IMR-90 (cell line): ENCODE results near the gene COPS9. TPM values are rescaled to one million over a fixed set of nuclear protein-coding genes. Genes with fewer than 3 reads are reported as not detected.
A peak's percentile ranks its signal among the peaks of the same experiment; 100 is the strongest.

ENCODE experiments used
- ATAC-seq: fragments of 200-7000 bp; cut with Tn5 transposase; 2 replicates; pipeline ENCODE4 v1.9.1; 2020; ENCODE audit warnings: low read depth, mild to moderate bottlenecking, moderate library complexity
- BruUV-seq: library from RNA; stranded (reverse); fragments of 400-500 nt; replicated peaks from 2 replicates; lab custom pipeline; 2021; lab: Mats Ljungman, UMichigan
- CTCF ChIA-PET: fragments of 300-600 bp; formaldehyde crosslinking; extraction: SDS; loops from one replicate; lab custom pipeline; 2021; ENCODE audit warnings: antibody characterized with exemption; lab: Yijun Ruan, JAX
- POLR2A ChIA-PET: fragments of 300-600 bp; sonication (Branson Sonifier 250); formaldehyde crosslinking; loops from one replicate; lab custom pipeline; 2022; ENCODE audit warnings: antibody characterized with exemption; ENCODE audit not compliant: unreplicated experiment; lab: Charles Lee
- DNase-seq: peaks from one replicate; pipeline ENCODE4 v3.0.0; 2013
- H2AFZ ChIP-seq: replicated peaks from 2 replicates; pipeline ENCODE3; 2013; ENCODE audit warnings: low read length, mild to moderate bottlenecking; ENCODE audit not compliant: poor library complexity
- H2AK5ac ChIP-seq: 2 replicates; pipeline ENCODE4 v1.6.1; 2013; ENCODE audit warnings: low read depth, low read length, inconsistent platforms
- H2AK9ac ChIP-seq: replicated peaks from 2 replicates; pipeline ENCODE3; 2013; ENCODE audit warnings: mild to moderate bottlenecking, low read depth, low read length, moderate library complexity; ENCODE audit not compliant: poor library complexity
- H2BK120ac ChIP-seq: 2 replicates; pipeline ENCODE4 v1.6.1; 2013; ENCODE audit warnings: low read depth, low read length, inconsistent platforms
- H2BK15ac ChIP-seq: 3 replicates; pipeline ENCODE4 v1.6.1; 2013; ENCODE audit warnings: low read depth, low read length, inconsistent platforms
- H2BK20ac ChIP-seq: 2 replicates; pipeline ENCODE4 v1.6.1; 2013; ENCODE audit warnings: low read depth, mild to moderate bottlenecking, inconsistent platforms, low read length, moderate library complexity
- H2BK5ac ChIP-seq: 2 replicates; pipeline ENCODE4 v1.6.1; 2013; ENCODE audit warnings: mild to moderate bottlenecking, low read depth, low read length, inconsistent platforms; ENCODE audit not compliant: poor library complexity, severe bottlenecking
- H3K14ac ChIP-seq: replicated peaks from 2 replicates; pipeline ENCODE4 v1.6.1; 2013; ENCODE audit warnings: low read depth, low read length, inconsistent platforms
- H3K18ac ChIP-seq: 2 replicates; pipeline ENCODE4 v1.6.1; 2013; ENCODE audit warnings: low read depth, low read length, control low read depth
- H3K23ac ChIP-seq: 2 replicates; pipeline ENCODE4 v1.6.1; 2013; ENCODE audit warnings: low read depth, low read length, inconsistent platforms
- H3K27ac ChIP-seq: 2 replicates; pipeline ENCODE4 v1.5.1; 2013; ENCODE audit warnings: mild to moderate bottlenecking, control low read depth, low read length; ENCODE audit not compliant: insufficient read depth
- H3K27me3 ChIP-seq: 2 replicates; pipeline ENCODE4 v1.6.1; 2013; ENCODE audit warnings: low read length; ENCODE audit not compliant: control insufficient read depth, insufficient read depth
- H3K36me3 ChIP-seq: 2 replicates; pipeline ENCODE4 v1.6.1; 2013; ENCODE audit warnings: low read length, mixed read lengths; ENCODE audit not compliant: control insufficient read depth, insufficient read depth
- H3K4ac ChIP-seq: 2 replicates; pipeline ENCODE4 v1.6.1; 2013; ENCODE audit warnings: low read depth, low read length, inconsistent platforms
- H3K4me1 ChIP-seq: 2 replicates; pipeline ENCODE4 v1.6.1; 2013; ENCODE audit warnings: low read length, mixed read lengths; ENCODE audit not compliant: control insufficient read depth, insufficient read depth
- H3K4me2 ChIP-seq: 2 replicates; pipeline ENCODE4 v1.6.1; 2013; ENCODE audit warnings: low read depth, mild to moderate bottlenecking, control low read depth, low read length, moderate library complexity
- H3K4me3 ChIP-seq: 2 replicates; pipeline ENCODE4 v1.5.1; 2013; ENCODE audit warnings: low read depth, mild to moderate bottlenecking, control low read depth, low read length, moderate library complexity; ENCODE audit not compliant: insufficient read depth
- H3K56ac ChIP-seq: 2 replicates; pipeline ENCODE4 v1.6.1; 2013; ENCODE audit warnings: low read length, inconsistent platforms; ENCODE audit not compliant: insufficient read depth; ENCODE audit errors: extremely low read depth
- H3K79me1 ChIP-seq, 2 experiments: 2 replicates each; pipeline ENCODE4 v1.6.1; 2013; ENCODE audit warnings: low read length in 2 of 2, inconsistent platforms in 1 of 2, low read depth in 1 of 2
- H3K9ac ChIP-seq: 2 replicates; pipeline ENCODE4 v1.6.1; 2013; ENCODE audit warnings: low read depth, low read length, control low read depth
- H3K9me1 ChIP-seq: 2 replicates; pipeline ENCODE4 v1.6.1; 2013; ENCODE audit warnings: low read length, inconsistent platforms; ENCODE audit not compliant: insufficient read depth
- H3K9me3 ChIP-seq: 2 replicates; pipeline ENCODE4 v1.6.1; 2013; ENCODE audit warnings: low read length; ENCODE audit not compliant: control insufficient read depth, insufficient read depth
- H4K20me1 ChIP-seq: 2 replicates; pipeline ENCODE4 v1.6.1; 2013; ENCODE audit warnings: low read length, inconsistent platforms; ENCODE audit not compliant: insufficient read depth
- H4K5ac ChIP-seq: 2 replicates; pipeline ENCODE4 v1.6.1; 2013; ENCODE audit warnings: mild to moderate bottlenecking, low read depth, low read length, control low read depth
- H4K8ac ChIP-seq, 2 experiments: 2 replicates each; pipeline ENCODE4 v1.6.1; 2013; ENCODE audit warnings: low read depth in 2 of 2, low read length in 2 of 2, control low read depth in 1 of 2, inconsistent platforms in 1 of 2
- H4K91ac ChIP-seq: 2 replicates; pipeline ENCODE4 v1.6.1; 2013; ENCODE audit warnings: low read depth, low read length, inconsistent platforms; ENCODE audit not compliant: insufficient read depth
- BHLHE40 ChIP-seq: fragments of 150-350 bp; IDR thresholded peaks from 2 replicates; pipeline ENCODE4 v1.6.1; 2016; ENCODE audit warnings: mild to moderate bottlenecking, low read depth, low read length
- CEBPB ChIP-seq: IDR thresholded peaks from 2 replicates; pipeline ENCODE4 v1.6.1; 2012; ENCODE audit warnings: low read depth, low read length, improper control_type of control experiment
- CHD1 ChIP-seq: IDR thresholded peaks from 2 replicates; pipeline ENCODE4 v1.6.1; 2012; ENCODE audit warnings: low read depth, low read length, improper control_type of control experiment
- FOS ChIP-seq: fragments of 150-350 bp; IDR thresholded peaks from 2 replicates; pipeline ENCODE4 v1.6.1; 2016; ENCODE audit warnings: low read depth, low read length
- MAFK ChIP-seq: IDR thresholded peaks from 2 replicates; pipeline ENCODE4 v1.6.1; 2012; ENCODE audit warnings: low read depth, low read length, improper control_type of control experiment
- MAZ ChIP-seq: IDR thresholded peaks from 2 replicates; pipeline ENCODE4 v1.6.1; 2012; ENCODE audit warnings: low read depth, mild to moderate bottlenecking, low read length, improper control_type of control experiment, moderate library complexity, borderline replicate concordance
- MXI1 ChIP-seq: IDR thresholded peaks from 2 replicates; pipeline ENCODE4 v1.6.1; 2012; ENCODE audit warnings: low read depth, mild to moderate bottlenecking, low read length, moderate library complexity, borderline replicate concordance
- NFE2L2 ChIP-seq: fragments of 150-350 bp; IDR thresholded peaks from 2 replicates; pipeline ENCODE4 v1.6.1; 2016; ENCODE audit warnings: low read depth, mild to moderate bottlenecking, low read length
- POLR2A ChIP-seq: IDR thresholded peaks from 2 replicates; pipeline ENCODE4 v1.6.1; 2012; ENCODE audit warnings: mild to moderate bottlenecking, low read depth, low read length
- RAD21 ChIP-seq: IDR thresholded peaks from 2 replicates; pipeline ENCODE4 v1.6.1; 2012; ENCODE audit warnings: low read length, improper control_type of control experiment
- RCOR1 ChIP-seq: IDR thresholded peaks from 2 replicates; pipeline ENCODE4 v1.6.1; 2012; ENCODE audit warnings: mild to moderate bottlenecking, low read length, improper control_type of control experiment; ENCODE audit not compliant: insufficient replicate concordance
- RFX5 ChIP-seq: IDR thresholded peaks from 2 replicates; pipeline ENCODE4 v1.8.0; 2012; ENCODE audit warnings: low read depth, mild to moderate bottlenecking, low read length, moderate library complexity
- SMC3 ChIP-seq: fragments of 150-350 bp; IDR thresholded peaks from 2 replicates; pipeline ENCODE4 v1.6.1; 2016; ENCODE audit warnings: low read depth, mild to moderate bottlenecking, antibody characterized with exemption, low read length, moderate library complexity
- WGBS, 2 experiments: methylation state at CpG; one replicate each; pipeline versions ENCODE4 v1.1.5 to v1.1.7; 2013; ENCODE audit warnings: missing lambda C conversion rate in 2 of 2; ENCODE audit not compliant: insufficient read length in 1 of 2; ENCODE audit errors: extremely low coverage in 2 of 2; 5-methylcytosine and 5-hydroxymethylcytosine counted together
- dilution Hi-C: fragments of 300-500 bp; cut with HindIII; formaldehyde crosslinking; loops from one replicate; pipeline ENCODE4 v1.14.3; 2018; ENCODE audit warnings: low sequenced_read_pairs; ENCODE audit not compliant: unreplicated experiment
- in situ Hi-C: fragments of 300-500 bp; cut with MboI; formaldehyde crosslinking; loops from 3 replicates; pipeline ENCODE4 v1.14.3; 2019; ENCODE audit warnings: low sequenced_read_pairs, inconsistent platforms, mixed read lengths
- intact Hi-C: fragments of 100-400 bp; cut with micrococcal nuclease; formaldehyde crosslinking; loops from 2 replicates; pipeline ENCODE4 v1.10.0; 2022
- polyA plus RNA-seq, 3 experiments: library from polyadenylated mRNA; depleted of rRNA; stranded (reverse); fragments of >200 nt; gene quantifications; 2 replicates each; pipeline ENCODE4 v1.2.3, GENCODE V29; 2012; ENCODE audit warnings: low replicate concordance in 1 of 3
- total RNA-seq: library from RNA; depleted of rRNA; stranded (reverse); fragments of >200 nt; gene quantifications from 2 replicates; pipeline ENCODE4 v1.2.3, GENCODE V29; 2012
- TF ChIP-seq, protein P1 (sequence below): fragments of 150-350 bp; IDR thresholded peaks from 2 replicates; pipeline ENCODE4 v1.6.1; 2017; ENCODE audit warnings: mild to moderate bottlenecking, antibody characterized with exemption, low read length, low read depth
- TF ChIP-seq, protein P2 (sequence below): conservative IDR thresholded peaks from 2 replicates; pipeline ENCODE4 v1.5.1; 2012; ENCODE audit warnings: mild to moderate bottlenecking, low read depth, low read length, improper control_type of control experiment
- TF ChIP-seq, protein P3 (sequence below): fragments of 150-350 bp; IDR thresholded peaks from 2 replicates; pipeline ENCODE4 v1.6.1; 2016; ENCODE audit warnings: low read depth, mild to moderate bottlenecking, low read length, moderate library complexity, borderline replicate concordance

Gene COPS9
- total and polyA plus RNA-seq, 2 of the 4 experiments (the other 2 are of a cell fraction) = 85.9 to 309 TPM

DNA sequence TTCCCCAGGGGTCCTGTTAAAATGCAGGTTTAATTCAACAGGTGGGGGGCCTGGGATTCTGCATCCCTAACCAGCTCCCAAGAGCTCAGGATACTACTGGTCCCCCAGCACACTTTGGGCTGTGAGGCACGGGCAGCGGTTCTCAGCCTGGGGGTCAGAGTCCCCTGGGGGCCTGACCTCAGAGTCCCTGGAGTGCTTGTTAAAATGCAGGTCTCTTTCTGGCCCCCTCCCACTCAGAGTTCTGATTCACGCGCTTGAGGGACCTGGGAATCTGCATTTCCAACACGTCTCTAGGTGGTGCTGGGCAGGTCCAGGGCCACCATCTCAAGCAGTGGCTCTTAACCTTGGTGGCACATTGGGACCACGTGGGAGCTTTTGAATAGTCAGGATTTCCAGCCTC is 7.2 kb upstream of the COPS9 start:
- H2BK15ac ChIP-seq = no peak overlapping the region
- no peak overlapping the region for H4K5ac ChIP-seq
- no peak overlapping the region for H2AK9ac ChIP-seq
- ChIA-PET POLR2A (no interaction called here), CTCF (interaction anchor here (0.6 to 4.6 kb wide), 7 partner anchors 9 to 231 kb away, joined by 3 to 40 read pairs (median 4); no protein-coding TSS in a partner anchor)
- no CpG with 5 or more reads among the region's 6 CpGs for WGBS, 2 experiments
- TF ChIP-seq FOS (no peak), BHLHE40 (no peak), CEBPB (no peak), SMC3 (no peak), NFE2L2 (no peak), RAD21 (no peak), RCOR1 (no peak), CHD1 (no peak), POLR2A (no peak), MAZ (no peak), RFX5 (no peak), MXI1 (no peak), MAFK (no peak)
- TF ChIP-seq, protein P1, sequence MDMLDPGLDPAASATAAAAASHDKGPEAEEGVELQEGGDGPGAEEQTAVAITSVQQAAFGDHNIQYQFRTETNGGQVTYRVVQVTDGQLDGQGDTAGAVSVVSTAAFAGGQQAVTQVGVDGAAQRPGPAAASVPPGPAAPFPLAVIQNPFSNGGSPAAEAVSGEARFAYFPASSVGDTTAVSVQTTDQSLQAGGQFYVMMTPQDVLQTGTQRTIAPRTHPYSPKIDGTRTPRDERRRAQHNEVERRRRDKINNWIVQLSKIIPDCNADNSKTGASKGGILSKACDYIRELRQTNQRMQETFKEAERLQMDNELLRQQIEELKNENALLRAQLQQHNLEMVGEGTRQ = no peak
- TF ChIP-seq, protein P2, sequence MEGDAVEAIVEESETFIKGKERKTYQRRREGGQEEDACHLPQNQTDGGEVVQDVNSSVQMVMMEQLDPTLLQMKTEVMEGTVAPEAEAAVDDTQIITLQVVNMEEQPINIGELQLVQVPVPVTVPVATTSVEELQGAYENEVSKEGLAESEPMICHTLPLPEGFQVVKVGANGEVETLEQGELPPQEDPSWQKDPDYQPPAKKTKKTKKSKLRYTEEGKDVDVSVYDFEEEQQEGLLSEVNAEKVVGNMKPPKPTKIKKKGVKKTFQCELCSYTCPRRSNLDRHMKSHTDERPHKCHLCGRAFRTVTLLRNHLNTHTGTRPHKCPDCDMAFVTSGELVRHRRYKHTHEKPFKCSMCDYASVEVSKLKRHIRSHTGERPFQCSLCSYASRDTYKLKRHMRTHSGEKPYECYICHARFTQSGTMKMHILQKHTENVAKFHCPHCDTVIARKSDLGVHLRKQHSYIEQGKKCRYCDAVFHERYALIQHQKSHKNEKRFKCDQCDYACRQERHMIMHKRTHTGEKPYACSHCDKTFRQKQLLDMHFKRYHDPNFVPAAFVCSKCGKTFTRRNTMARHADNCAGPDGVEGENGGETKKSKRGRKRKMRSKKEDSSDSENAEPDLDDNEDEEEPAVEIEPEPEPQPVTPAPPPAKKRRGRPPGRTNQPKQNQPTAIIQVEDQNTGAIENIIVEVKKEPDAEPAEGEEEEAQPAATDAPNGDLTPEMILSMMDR = no peak
- TF ChIP-seq, protein P3, sequence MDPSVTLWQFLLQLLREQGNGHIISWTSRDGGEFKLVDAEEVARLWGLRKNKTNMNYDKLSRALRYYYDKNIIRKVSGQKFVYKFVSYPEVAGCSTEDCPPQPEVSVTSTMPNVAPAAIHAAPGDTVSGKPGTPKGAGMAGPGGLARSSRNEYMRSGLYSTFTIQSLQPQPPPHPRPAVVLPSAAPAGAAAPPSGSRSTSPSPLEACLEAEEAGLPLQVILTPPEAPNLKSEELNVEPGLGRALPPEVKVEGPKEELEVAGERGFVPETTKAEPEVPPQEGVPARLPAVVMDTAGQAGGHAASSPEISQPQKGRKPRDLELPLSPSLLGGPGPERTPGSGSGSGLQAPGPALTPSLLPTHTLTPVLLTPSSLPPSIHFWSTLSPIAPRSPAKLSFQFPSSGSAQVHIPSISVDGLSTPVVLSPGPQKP = no peak
- H2AK5ac ChIP-seq = no peak overlapping the region
- no TSS peak for BruUV-seq
- in situ Hi-C loops (loop anchor here (5.0 to 25.0 kb wide), 2 partner anchors 81 to 1106 kb away; no protein-coding TSS in a partner anchor), dilution Hi-C loops (no loop called here), intact Hi-C loops (loop anchor here (1.0 to 2.0 kb wide), 2 partner anchors 82 to 122 kb away; no protein-coding TSS in a partner anchor)
- no peak overlapping the region for H3K4me3 ChIP-seq
- H3K9me3 ChIP-seq = no peaks in the 10 kb centered on the region
- no peak overlapping the region for H2BK20ac ChIP-seq
- DNase-seq = no peak
- no peak overlapping the region for H3K56ac ChIP-seq
- H2BK5ac ChIP-seq = no peak overlapping the region
- no peak overlapping the region for H3K23ac ChIP-seq
- H4K91ac ChIP-seq = no peak overlapping the region
- H3K36me3 ChIP-seq = no peaks in the 10 kb centered on the region
- H2AFZ ChIP-seq = no peak overlapping the region
- H4K8ac ChIP-seq = no peak overlapping the region
- H3K79me1 ChIP-seq = no peaks in the 10 kb centered on the region
- no peak overlapping the region for H2BK120ac ChIP-seq
- H3K9ac ChIP-seq = no peak overlapping the region
- peaks cover 4% of the 10 kb centered on the region; the same call in 1 of the 2 replicates for H4K20me1 ChIP-seq
- H3K4ac ChIP-seq = no peak overlapping the region
- ATAC-seq = peak; percentile 18
- H3K9me1 ChIP-seq = peaks cover 6% of the 10 kb centered on the region; the same call in 1 of the 2 replicates
- no peak overlapping the region for H3K18ac ChIP-seq
- H3K27ac ChIP-seq = no peak overlapping the region
- no peaks in the 10 kb centered on the region for H3K4me1 ChIP-seq
- H3K14ac ChIP-seq = no peak overlapping the region
- H3K4me2 ChIP-seq = no peak overlapping the region
- H3K27me3 ChIP-seq = peaks cover 27% of the 10 kb centered on the region
